KMS-11 (cell line): ENCODE data around the gene STIM1.

Source experiments
- H2AFZ ChIP-seq: fragments of 200-600 bp; sonication (generic); 2 replicates; pipeline ENCODE4 v1.6.1; 2016; ENCODE audit warnings: antibody characterized with exemption, mixed run types, low read depth
- H3K27ac ChIP-seq: fragments of 200-600 bp; sonication (generic); 2 replicates; pipeline ENCODE4 v1.6.1; 2016; ENCODE audit warnings: mild to moderate bottlenecking, mixed run types
- H3K27me3 ChIP-seq: fragments of 200-600 bp; sonication (generic); 2 replicates; pipeline ENCODE4 v1.6.1; 2017; ENCODE audit warnings: mild to moderate bottlenecking, low read depth, mixed run types, moderate library complexity; ENCODE audit not compliant: insufficient read depth
- H3K36me3 ChIP-seq: fragments of 200-600 bp; sonication (generic); 2 replicates; pipeline ENCODE4 v1.6.1; 2017; ENCODE audit warnings: mild to moderate bottlenecking, mixed run types; ENCODE audit not compliant: insufficient read depth
- H3K4me1 ChIP-seq: fragments of 200-600 bp; sonication (generic); 2 replicates; pipeline ENCODE4 v1.6.1; 2016; ENCODE audit warnings: mild to moderate bottlenecking, low read depth, mixed run types; ENCODE audit not compliant: poor library complexity, severe bottlenecking
- H3K4me2 ChIP-seq: fragments of 200-600 bp; sonication (generic); 2 replicates; pipeline ENCODE4 v1.7.0; 2016; ENCODE audit warnings: mild to moderate bottlenecking, mixed run types
- H3K4me3 ChIP-seq: fragments of 200-600 bp; sonication (generic); IDR thresholded peaks from 2 replicates; pipeline ENCODE4 v1.6.1; 2017; ENCODE audit warnings: low read depth, low read length, mixed read lengths; ENCODE audit not compliant: insufficient read depth
- H3K79me2 ChIP-seq: fragments of 200-600 bp; sonication (generic); 2 replicates; pipeline ENCODE4 v1.6.1; 2016; ENCODE audit warnings: low read depth, mixed run types; ENCODE audit not compliant: insufficient read depth
- H3K9ac ChIP-seq: fragments of 200-600 bp; sonication (generic); 2 replicates; pipeline ENCODE4 v1.6.1; 2016; ENCODE audit warnings: mild to moderate bottlenecking, mixed run types
- H4K20me1 ChIP-seq: fragments of 200-600 bp; sonication (generic); 2 replicates; pipeline ENCODE4 v1.6.1; 2016; ENCODE audit warnings: mild to moderate bottlenecking, mixed run types; ENCODE audit not compliant: insufficient read depth
- CTCF ChIP-seq: fragments of 200-600 bp; sonication (generic); conservative IDR thresholded peaks from 2 replicates; pipeline ENCODE4 v1.6.1; 2017; ENCODE audit warnings: low read depth, mild to moderate bottlenecking, antibody characterized with exemption, low read length, moderate library complexity, mixed read lengths

The STIM1 gene

GRCh38 chr11:3853899-3854659 lies 1.4 kb upstream of the STIM1 start:
- Histone ChIP-seq H3K4me1 (peaks cover 58% of the 10 kb centered on the region), H3K27ac (peak overlapping the region; percentile 94), H3K27me3 (no peaks in the 10 kb centered on the region), H3K4me3 (no peak overlapping the region), H3K9ac (peak overlapping the region; percentile 80), H3K4me2 (peak overlapping the region; percentile 86), H3K36me3 (no peaks in the 10 kb centered on the region), H4K20me1 (no peaks in the 10 kb centered on the region), H3K79me2 (peaks cover 34% of the 10 kb centered on the region), H2AFZ (peak overlapping the region; percentile 86)
- no peak for TF ChIP-seq CTCF

GRCh38 chr11:3854660-3854976 lies 846 bp upstream of the STIM1 start:
- Histone ChIP-seq H3K4me2 (peak overlapping the region; percentile 86), H3K27me3 (no peaks in the 10 kb centered on the region), H3K27ac (peak overlapping the region; percentile 94), H3K36me3 (no peaks in the 10 kb centered on the region), H3K4me1 (peaks cover 60% of the 10 kb centered on the region), H4K20me1 (no peaks in the 10 kb centered on the region), H2AFZ (peak overlapping the region; percentile 86), H3K9ac (peak overlapping the region; percentile 80), H3K4me3 (no peak overlapping the region), H3K79me2 (peaks cover 40% of the 10 kb centered on the region)
- no peak for TF ChIP-seq CTCF

GRCh38 chr11:3855808-3856491 lies 486 bp downstream of the STIM1 start:
- Histone ChIP-seq H3K27ac (peak overlapping the region; percentile 0; the same call in 1 of the 2 replicates), H3K79me2 (peaks cover 53% of the 10 kb centered on the region), H3K27me3 (no peaks in the 10 kb centered on the region), H3K9ac (peak overlapping the region; percentile 36; the same call in 1 of the 2 replicates), H2AFZ (peak overlapping the region; percentile 39; the same call in 1 of the 2 replicates), H3K4me1 (peaks cover 73% of the 10 kb centered on the region), H3K4me2 (peak overlapping the region; percentile 66), H3K4me3 (no peak overlapping the region), H4K20me1 (no peaks in the 10 kb centered on the region), H3K36me3 (no peaks in the 10 kb centered on the region)
- TF ChIP-seq CTCF: no peak

- Histone ChIP-seq H3K27me3 (no peaks in the 10 kb centered on the region), H3K79me2 (peaks cover 63% of the 10 kb centered on the region), H3K4me3 (no peak overlapping the region), H2AFZ (no peak overlapping the region), H3K4me2 (peak overlapping the region; percentile 66), H3K9ac (no peak overlapping the region), H3K4me1 (peaks cover 83% of the 10 kb centered on the region), H4K20me1 (no peaks in the 10 kb centered on the region), H3K27ac (no peak overlapping the region), H3K36me3 (no peaks in the 10 kb centered on the region)
- no peak for TF ChIP-seq CTCF
Measured at GRCh38 chr11:3856856-3857553, 1.5 kb downstream of the STIM1 start.
